H1 (cell line): ENCODE results near the gene TOB1. TPM values are rescaled to one million over a fixed set of nuclear protein-coding genes. Genes with fewer than 3 reads are reported as not detected.

Source experiments
- BCL11A ChIP-seq, 2 experiments: IDR thresholded peaks; one replicate each; pipeline ENCODE4 v1.6.1; 2011; ENCODE audit warnings: low read depth in 2 of 2, low read length in 2 of 2, mild to moderate bottlenecking in 2 of 2
- CBX5 ChIP-seq: fragments of 300-800, 300-1000 bp; sonication (generic); IDR thresholded peaks from 2 replicates; pipeline ENCODE4 v1.7.1; 2016; ENCODE audit warnings: antibody characterized with exemption, low read length, low read depth
- CHD7 ChIP-seq: fragments of 300-600 bp; sonication (generic); IDR thresholded peaks from 2 replicates; pipeline ENCODE4 v1.7.1; 2012; ENCODE audit warnings: low read length, moderate library complexity, mild to moderate bottlenecking, inconsistent platforms; ENCODE audit not compliant: insufficient replicate concordance
- E2F6 ChIP-seq: IDR thresholded peaks from 2 replicates; pipeline ENCODE4 v1.6.1; 2012; ENCODE audit warnings: inconsistent platforms
- EP300 ChIP-seq, 2 experiments: IDR thresholded peaks; 1 replicate in 1 of 2; 2 replicates in 1 of 2; pipeline ENCODE4 v1.6.1; 2011 to 2012; ENCODE audit warnings: low read depth in 2 of 2, low read length in 2 of 2, mild to moderate bottlenecking in 2 of 2, borderline replicate concordance in 1 of 2, inconsistent platforms in 1 of 2, moderate library complexity in 1 of 2
- POU5F1 ChIP-seq: IDR thresholded peaks from 2 replicates; pipeline ENCODE4 v1.6.1; 2011; ENCODE audit warnings: low read depth, mild to moderate bottlenecking, low read length, moderate library complexity
- TCF12 ChIP-seq: IDR thresholded peaks from 2 replicates; pipeline ENCODE4 v1.6.1; 2011; ENCODE audit warnings: low read depth, mild to moderate bottlenecking, low read length
- YY1 ChIP-seq: IDR thresholded peaks from 2 replicates; pipeline ENCODE4 v1.6.1; 2011; ENCODE audit warnings: low read depth, mild to moderate bottlenecking, low read length
- polyA plus RNA-seq, 7 experiments: library from polyadenylated mRNA; depleted of rRNA in 3 of 7; stranded (reverse) in 5 of 7; unstranded in 2 of 7; fragments of >200 nt in 5 of 7; fragments of 200-250 nt in 2 of 7; gene quantifications; 1 replicate in 5 of 7; 2 replicates in 1 of 7; 4 replicates in 1 of 7; pipeline versions ENCODE4 v1.2.1 to v1.2.3, GENCODE V29; 2011 to 2013; ENCODE audit warnings: missing spikeins in 2 of 7, mixed read lengths in 2 of 7
- total RNA-seq: library from RNA; stranded (reverse); fragmentation: NEBNext Ultra II Directional; extraction: Animal tissue kit (Norgen Biotek cat#: 25700); gene quantifications from 2 replicates; pipeline ENCODE4 v1.2.1, GENCODE V29; 2021

Gene TOB1
- total and polyA plus RNA-seq, 2 of the 8 experiments (the other 6 are each of a cell fraction or from before 2014, with no cell fraction given) = 14.4 to 20.8 TPM

GRCh38 chr17:50836826-50837225 is 29.3 kb downstream of the TOB1 start (continued):
- TF ChIP-seq CHD7 (no peak), EP300 (IDR thresholded peaks at IDR 0.05; ENCODE audit: borderline replicate concordance in 1 of 2, low read depth in 2 of 2, low read length in 2 of 2) (no peak), YY1 (no peak), POU5F1 (no peak), BCL11A (IDR thresholded peaks at IDR 0.05; ENCODE audit: low read depth in 2 of 2, low read length in 2 of 2) (no peak), CBX5 (no peak), TCF12 (no peak), E2F6 (no peak)
